Epithelial cell of esophagus (primary cell): ENCODE measurements around the gene KLF7.

ENCODE experiments used
- DNase-seq: peaks from one replicate; pipeline ENCODE4 v3.0.0; 2010; ENCODE audit warnings: low read depth
- H3K4me3 ChIP-seq: 2 replicates; pipeline ENCODE4 v1.5.1; 2011; ENCODE audit warnings: mild to moderate bottlenecking, low read length, control low read depth
- CTCF ChIP-seq: IDR thresholded peaks from 2 replicates; pipeline ENCODE4 v1.5.1; 2011; ENCODE audit warnings: low read depth, mild to moderate bottlenecking, low read length, control low read depth, inconsistent platforms; ENCODE audit not compliant: insufficient read depth; ENCODE audit errors: missing control alignments

Gene KLF7

GRCh38 chr2:207045531-207045930, 120.2 kb downstream of the KLF7 start:
- no peak for DNase-seq
- no peak overlapping the region for H3K4me3 ChIP-seq
- no peak for TF ChIP-seq CTCF

- DNase-seq = no peak
- no peak for TF ChIP-seq CTCF
Measured at GRCh38 chr2:207044379-207045362, 121.1 kb downstream of the KLF7 start.

GRCh38 chr2:207042841-207043240, 122.9 kb downstream of the KLF7 start:
- no peak overlapping the region for H3K4me3 ChIP-seq
- TF ChIP-seq CTCF = no peak
- DNase-seq = no peak

More at GRCh38 chr2:207044379-207045362, 121.1 kb downstream of the KLF7 start:
- H3K4me3 ChIP-seq = no peak overlapping the region

- DNase-seq = no peak
- TF ChIP-seq CTCF = no peak
- H3K4me3 ChIP-seq = no peak overlapping the region
Measured at GRCh38 chr2:207041786-207042554, 123.8 kb downstream of the KLF7 start.

GRCh38 chr2:207041279-207041678, 124.5 kb downstream of the KLF7 start:
- H3K4me3 ChIP-seq = no peak overlapping the region
- no peak for TF ChIP-seq CTCF
- no peak for DNase-seq

GRCh38 chr2:207040696-207041095, 125.1 kb downstream of the KLF7 start:
- no peak for TF ChIP-seq CTCF
- DNase-seq = no peak
- no peak overlapping the region for H3K4me3 ChIP-seq
